Airway epithelial cell (primary cell): ENCODE data around the gene KLHDC7A. TPM values are rescaled to one million over a fixed set of nuclear protein-coding genes. Genes with fewer than 3 reads are reported as not detected.

Experiments used
- total RNA-seq: library from RNA; depleted of rRNA; stranded (reverse); fragments of >200 nt; gene quantifications from 2 replicates; pipeline ENCODE4 v1.2.3, GENCODE V29; 2015

Gene KLHDC7A
- total RNA-seq, result 0.05 and 0.07 TPM in 2 replicates

GRCh38 chr1:18480315-18481189 is at the start of gene KLHDC7A:
Gene KLHDC7A, plus strand, starts transcription at chr1:18480930. Its CDS starts 52 bp downstream, at chr1:18480982.

Other genes starting within 250 kb of the KLHDC7A start
- gene PAX7, start 149.9 kb downstream of the KLHDC7A start, total RNA-seq, result not detected in 2 replicates